GM10248 (cell line): ENCODE data around the gene PDE4B.

Experiments
- CTCF ChIA-PET: fragments of 300-600 bp; sonication (Branson Sonifier 250); formaldehyde crosslinking; extraction: SDS; loops from one replicate; lab custom pipeline; 2021; ENCODE audit warnings: antibody characterized with exemption; lab: Yijun Ruan, JAX
- POLR2A ChIA-PET: fragments of 350-650 bp; sonication (Branson Sonifier 250); formaldehyde crosslinking; extraction: SDS; loops from one replicate; lab custom pipeline; 2020; ENCODE audit warnings: antibody characterized with exemption; lab: Yijun Ruan, JAX
- DNase-seq: peaks from one replicate; pipeline ENCODE4 v3.0.0; 2012; ENCODE audit errors: extremely low spot score
- CTCF ChIP-seq: IDR thresholded peaks from 2 replicates; pipeline ENCODE4 v1.5.1; 2012; ENCODE audit warnings: mild to moderate bottlenecking, low read depth; ENCODE audit errors: extremely low read depth, missing control alignments, control extremely low read depth

The PDE4B gene

GRCh38 chr1:65788762-65789161, 3.9 kb upstream of the PDE4B start:
- CTCF ChIA-PET: interaction anchor here (1.2 kb wide), 1 partner anchor 47 kb away, joined by 3 read pairs; no protein-coding TSS in a partner anchor
- POLR2A ChIA-PET: no interaction called here
- no peak for DNase-seq
- TF ChIP-seq CTCF: no peak

GRCh38 chr1:65791396-65791795, 1.3 kb upstream of the PDE4B start:
- no peak for TF ChIP-seq CTCF
- no peak for DNase-seq
- POLR2A ChIA-PET: no interaction called here
- CTCF ChIA-PET: interaction anchor here (1.9 kb wide), 1 partner anchor 11 kb away, joined by 4 read pairs; no protein-coding TSS in a partner anchor

DNA sequence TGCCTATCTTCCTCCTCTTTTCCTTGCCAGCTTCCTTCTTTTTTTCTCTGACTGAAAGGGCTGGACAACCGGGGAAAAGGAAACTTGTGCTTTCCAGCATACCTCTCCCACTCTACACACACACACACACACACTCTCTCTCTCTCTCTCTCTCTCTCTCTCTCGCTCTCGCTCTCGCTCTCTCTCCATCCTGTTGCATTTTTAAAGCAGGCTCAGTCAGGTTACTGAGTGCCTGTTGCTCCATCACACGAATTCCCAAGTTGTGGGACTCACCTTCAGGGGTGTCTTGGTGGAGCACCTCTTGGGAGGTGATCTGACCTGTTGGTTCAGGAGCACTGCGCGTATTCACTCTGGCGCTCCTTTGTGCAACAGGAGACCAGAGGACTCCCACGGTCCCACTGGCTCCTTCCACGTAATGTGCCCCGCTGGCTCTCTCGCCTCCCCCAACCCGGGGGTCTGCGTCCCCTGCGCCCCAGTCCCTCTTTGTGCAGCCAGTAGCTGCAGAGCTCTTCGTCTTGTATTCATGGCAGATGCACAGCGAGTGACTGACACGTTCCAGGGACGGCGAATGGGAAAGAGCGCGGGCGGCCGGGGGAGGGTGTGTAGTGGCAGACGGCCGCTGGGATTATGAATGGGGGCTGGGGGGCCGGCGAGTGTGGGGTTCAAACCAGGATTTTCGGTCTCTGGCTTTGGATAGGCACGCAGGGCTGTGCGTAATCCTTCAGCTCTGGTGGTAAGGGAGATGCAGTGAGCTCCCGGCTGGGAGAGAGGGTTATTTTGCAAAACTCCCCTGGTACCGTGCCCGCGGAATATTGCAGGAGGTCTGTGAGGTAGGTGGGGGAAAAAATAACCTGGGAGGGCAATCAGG, 660 bp upstream of the PDE4B start:
- DNase-seq: no peak
- ChIA-PET CTCF (interaction anchor here (1.9 kb wide), 1 partner anchor 10 kb away, joined by 4 read pairs; no protein-coding TSS in a partner anchor), POLR2A (no interaction called here)
- no peak for TF ChIP-seq CTCF

- ChIA-PET CTCF (no interaction called here), POLR2A (no interaction called here)
- no peak for TF ChIP-seq CTCF
- no peak for DNase-seq
Measured at GRCh38 chr1:65793359-65793732, 651 bp downstream of the PDE4B start.

GRCh38 chr1:65795311-65795710, 2.6 kb downstream of the PDE4B start:
- ChIA-PET POLR2A (no interaction called here), CTCF (no interaction called here)
- no peak for DNase-seq
- no peak for TF ChIP-seq CTCF

DNA sequence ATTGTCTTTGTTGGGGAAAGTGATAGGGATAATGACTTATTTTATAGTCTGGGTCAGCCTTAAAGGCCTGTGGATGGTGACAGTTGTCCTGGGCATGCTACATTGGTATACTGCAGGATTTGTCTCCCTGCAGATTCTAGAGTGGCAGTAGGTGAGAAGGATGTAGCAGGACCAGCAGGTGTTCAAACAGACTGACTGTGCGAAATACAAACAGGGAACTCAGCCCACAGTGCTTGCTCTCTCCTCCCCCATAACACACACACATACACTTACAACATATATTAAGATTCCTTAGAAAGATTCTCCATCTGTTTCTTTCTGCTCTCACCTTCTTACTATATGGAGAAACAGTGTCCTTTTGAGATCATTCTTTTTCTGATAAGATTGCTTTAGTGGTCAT, 6.9 kb downstream of the PDE4B start:
- ChIA-PET CTCF (no interaction called here), POLR2A (no interaction called here)
- DNase-seq: no peak
- TF ChIP-seq CTCF: no peak
